Lower lobe of right lung (tissue), 2 donors: ENCODE measurements around the gene SPCS1. TPM values are rescaled to one million over a fixed set of nuclear protein-coding genes. Genes with fewer than 3 reads are reported as not detected.
A peak's percentile ranks its signal among the peaks of the same experiment; 100 is the strongest.

ENCODE experiments used
- ATAC-seq, 2 donors: fragments of 200-7000 bp; cut with Tn5 transposase; one replicate each; pipeline ENCODE4 v1.9.1; 2020 to 2022; ENCODE audit warnings: mild to moderate bottlenecking in 2 of 2, moderate library complexity in 2 of 2
- DNase-seq: peaks from one replicate; pipeline ENCODE4 v3.0.0-alpha.2; 2020
- H3K27ac ChIP-seq: fragments of 200-600 bp; one replicate; pipeline ENCODE4 v1.8.0; 2022
- H3K27me3 ChIP-seq: fragments of 200-600 bp; one replicate; pipeline ENCODE4 v1.8.0; 2022; ENCODE audit warnings: low read depth
- H3K36me3 ChIP-seq: fragments of 200-600 bp; one replicate; pipeline ENCODE4 v1.8.0; 2022; ENCODE audit warnings: mild to moderate bottlenecking
- H3K4me1 ChIP-seq: fragments of 200-600 bp; one replicate; pipeline ENCODE4 v1.8.0; 2022
- H3K4me3 ChIP-seq: fragments of 200-600 bp; one replicate; pipeline ENCODE4 v1.8.0; 2022; ENCODE audit warnings: mild to moderate bottlenecking
- H3K9me3 ChIP-seq: fragments of 200-600 bp; one replicate; pipeline ENCODE4 v1.8.0; 2022
- intact Hi-C: fragments of 100-400 bp; cut with DNase I; formaldehyde crosslinking; loops from one replicate; pipeline ENCODE4 v1.11.0; 2022
- total RNA-seq: library from RNA; stranded (reverse); fragmentation: NEBNext Ultra II Directional; extraction: Animal tissue kit (Norgen Biotek cat#: 25700); gene quantifications from one replicate; pipeline ENCODE4 v1.2.1, GENCODE V29; 2021
- TF ChIP-seq, protein P1 (sequence below): fragments of 200-600 bp; IDR thresholded peaks from one replicate; pipeline ENCODE4 v1.8.0; 2022; ENCODE audit warnings: antibody characterized with exemption, mild to moderate bottlenecking
- donor health status: DM: no; HTN: yes; CAD: no; lungs with severe emphysema.

The SPCS1 gene
- total RNA-seq, 1 donor from 2014 or later = 74.6 TPM

DNA sequence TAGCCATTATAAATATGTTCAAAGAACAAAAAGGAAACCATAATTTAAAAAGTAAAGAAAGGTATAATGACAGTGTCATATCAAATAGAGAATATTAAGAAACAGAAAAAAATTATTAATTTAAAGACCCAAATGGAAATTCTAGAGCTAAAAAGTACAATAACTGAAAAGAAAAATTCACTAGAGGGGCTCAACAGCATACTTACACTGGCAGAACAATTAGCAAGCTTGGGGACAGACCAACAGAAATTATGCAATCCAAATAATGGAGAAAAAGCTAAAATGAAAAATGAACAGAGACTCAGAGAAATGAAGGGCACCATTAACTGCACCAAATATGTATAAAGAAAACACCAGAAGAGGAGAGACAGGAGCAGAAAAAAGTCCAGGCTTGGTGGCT, 13.7 kb downstream of the SPCS1 start:
- intact Hi-C loops = no loop called here
- TF ChIP-seq, protein P1, sequence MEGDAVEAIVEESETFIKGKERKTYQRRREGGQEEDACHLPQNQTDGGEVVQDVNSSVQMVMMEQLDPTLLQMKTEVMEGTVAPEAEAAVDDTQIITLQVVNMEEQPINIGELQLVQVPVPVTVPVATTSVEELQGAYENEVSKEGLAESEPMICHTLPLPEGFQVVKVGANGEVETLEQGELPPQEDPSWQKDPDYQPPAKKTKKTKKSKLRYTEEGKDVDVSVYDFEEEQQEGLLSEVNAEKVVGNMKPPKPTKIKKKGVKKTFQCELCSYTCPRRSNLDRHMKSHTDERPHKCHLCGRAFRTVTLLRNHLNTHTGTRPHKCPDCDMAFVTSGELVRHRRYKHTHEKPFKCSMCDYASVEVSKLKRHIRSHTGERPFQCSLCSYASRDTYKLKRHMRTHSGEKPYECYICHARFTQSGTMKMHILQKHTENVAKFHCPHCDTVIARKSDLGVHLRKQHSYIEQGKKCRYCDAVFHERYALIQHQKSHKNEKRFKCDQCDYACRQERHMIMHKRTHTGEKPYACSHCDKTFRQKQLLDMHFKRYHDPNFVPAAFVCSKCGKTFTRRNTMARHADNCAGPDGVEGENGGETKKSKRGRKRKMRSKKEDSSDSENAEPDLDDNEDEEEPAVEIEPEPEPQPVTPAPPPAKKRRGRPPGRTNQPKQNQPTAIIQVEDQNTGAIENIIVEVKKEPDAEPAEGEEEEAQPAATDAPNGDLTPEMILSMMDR = no peak
- no peak for ATAC-seq

DNA sequence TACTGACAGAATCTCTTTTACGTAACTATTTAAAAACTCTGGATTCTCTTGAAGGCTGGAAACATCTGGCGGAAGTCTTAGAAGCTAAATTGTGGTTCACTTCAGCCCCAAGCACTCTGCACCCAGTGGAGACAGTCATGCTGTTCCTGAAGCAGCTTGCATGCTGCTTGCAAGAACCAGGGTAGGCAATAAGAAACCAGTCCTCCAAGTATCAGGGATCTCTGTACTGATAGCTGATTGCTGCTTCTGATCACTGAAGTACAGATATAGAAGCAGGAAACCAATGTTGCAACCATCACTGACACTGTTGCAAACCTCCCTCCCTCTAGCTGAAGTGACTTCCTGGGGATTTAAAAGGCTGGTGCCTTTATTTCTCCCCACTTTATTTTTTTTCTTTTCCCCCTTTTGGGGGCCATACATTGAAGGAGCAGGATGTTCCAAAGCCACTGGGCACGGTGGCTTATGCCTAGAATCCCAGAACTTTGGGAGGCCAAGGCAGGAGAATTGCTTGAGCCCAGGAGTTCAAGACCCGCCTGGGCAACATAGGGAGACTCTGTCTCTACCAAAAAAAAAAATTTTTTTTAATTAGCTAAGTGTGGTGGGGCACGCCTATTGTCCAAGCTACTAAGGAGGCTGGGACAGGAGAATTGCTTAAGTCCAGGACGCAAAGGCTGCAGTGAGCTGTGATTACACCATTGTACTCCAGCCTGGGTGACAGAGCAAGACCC, 15.3 kb downstream of the SPCS1 start:
- TF ChIP-seq, protein P1 = no peak

More for the DNA sequence above, 13.7 kb downstream of the SPCS1 start:
- H3K36me3 ChIP-seq = peaks cover 6% of the 10 kb centered on the region
- H3K27ac ChIP-seq = no peak overlapping the region
- no peaks in the 10 kb centered on the region for H3K27me3 ChIP-seq
- DNase-seq = no peak
- H3K9me3 ChIP-seq = no peaks in the 10 kb centered on the region
- peaks cover 15% of the 10 kb centered on the region for H3K4me1 ChIP-seq
- H3K4me3 ChIP-seq = no peak overlapping the region

DNA sequence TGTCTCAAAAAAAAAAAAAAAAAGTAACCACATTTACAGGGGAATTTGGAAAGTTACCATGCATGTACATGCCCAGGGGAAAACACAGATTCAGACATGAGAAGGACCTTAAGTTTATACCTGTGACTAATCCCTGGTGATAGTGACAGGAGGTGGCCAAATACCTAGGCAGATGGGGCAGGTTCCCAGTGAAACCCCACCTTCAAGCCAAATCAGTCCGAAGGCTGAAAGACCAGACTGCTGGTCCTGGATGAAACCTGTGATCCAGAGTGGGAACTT, 15.8 kb downstream of the SPCS1 start:
- no peaks in the 10 kb centered on the region for H3K27me3 ChIP-seq
- H3K36me3 ChIP-seq = peaks cover 6% of the 10 kb centered on the region
- H3K27ac ChIP-seq = no peak overlapping the region
- no peak overlapping the region for H3K4me3 ChIP-seq
- TF ChIP-seq, protein P1 = no peak
- peaks cover 15% of the 10 kb centered on the region for H3K4me1 ChIP-seq
- no peak for ATAC-seq
- no peaks in the 10 kb centered on the region for H3K9me3 ChIP-seq
- intact Hi-C loops = no loop called here
- no peak for DNase-seq

More for the DNA sequence above, 15.3 kb downstream of the SPCS1 start:
- ATAC-seq (peak; percentile 42 to 61), DNase-seq (no peak)
- intact Hi-C loops = no loop called here
- H3K27me3 ChIP-seq = no peaks in the 10 kb centered on the region
- H3K9me3 ChIP-seq = no peaks in the 10 kb centered on the region
- peaks cover 15% of the 10 kb centered on the region for H3K4me1 ChIP-seq
- no peak overlapping the region for H3K4me3 ChIP-seq
- peaks cover 6% of the 10 kb centered on the region for H3K36me3 ChIP-seq
- peak overlapping the region; percentile 13 for H3K27ac ChIP-seq

DNA sequence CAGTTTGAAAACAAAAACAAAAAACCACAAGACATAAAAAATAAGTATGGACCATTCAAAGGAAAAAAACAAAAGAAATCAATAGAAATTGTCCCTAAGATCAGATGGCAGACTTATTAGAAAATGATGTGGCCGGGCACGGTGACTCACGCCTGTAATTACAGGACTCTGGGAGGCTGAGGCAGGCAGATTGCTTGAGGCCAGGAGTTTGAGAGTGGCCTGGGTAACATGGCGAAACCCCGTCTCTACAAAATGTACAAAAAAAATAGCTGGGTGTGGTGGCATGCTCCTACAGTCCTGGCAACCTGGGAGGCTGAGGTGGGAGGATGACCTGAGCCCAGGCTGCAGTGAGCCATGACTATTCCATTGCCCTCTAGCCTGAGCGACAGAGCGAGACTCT, 16.6 kb downstream of the SPCS1 start:
- ATAC-seq (no peak), DNase-seq (no peak)
- TF ChIP-seq, protein P1 = no peak
- Histone ChIP-seq H3K4me3 (no peak overlapping the region), H3K27ac (no peak overlapping the region), H3K36me3 (peaks cover 6% of the 10 kb centered on the region), H3K27me3 (no peaks in the 10 kb centered on the region), H3K9me3 (no peaks in the 10 kb centered on the region), H3K4me1 (peaks cover 15% of the 10 kb centered on the region)
- intact Hi-C loops = no loop called here

DNA sequence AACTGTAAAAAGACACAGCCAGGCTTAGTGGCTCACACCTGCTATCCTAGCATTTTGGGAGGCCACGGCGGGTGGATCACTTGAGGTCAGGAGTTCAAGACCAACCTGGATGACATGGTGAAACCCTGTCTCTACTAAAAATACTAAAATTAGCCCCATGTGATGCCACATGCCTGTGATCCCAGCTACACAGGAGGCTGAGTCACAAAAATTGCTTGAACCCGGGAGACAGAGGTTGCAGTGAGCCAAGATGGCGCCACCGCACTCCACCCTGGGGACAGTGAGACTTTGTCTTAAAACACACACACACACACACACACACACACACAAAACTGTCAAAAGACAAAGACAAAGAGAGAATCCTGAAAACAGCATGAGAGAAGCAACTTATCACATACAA, 18.0 kb downstream of the SPCS1 start:
- intact Hi-C loops = no loop called here
- TF ChIP-seq, protein P1 = no peak
- no peaks in the 10 kb centered on the region for H3K27me3 ChIP-seq
- H3K4me3 ChIP-seq = no peak overlapping the region
- H3K4me1 ChIP-seq = peaks cover 15% of the 10 kb centered on the region
- no peak for DNase-seq
- H3K27ac ChIP-seq = no peak overlapping the region
- no peaks in the 10 kb centered on the region for H3K36me3 ChIP-seq
- peaks cover under 1% of the 10 kb centered on the region for H3K9me3 ChIP-seq
- ATAC-seq = no peak
